GM18517 (cell line): ENCODE data around the gene FHL1.

Experiments used
- ATAC-seq: cut with Tn5 transposase; IDR thresholded peaks from one replicate; pipeline ENCODE4 v1.9.1; 2021; ENCODE audit warnings: mild to moderate bottlenecking, moderate library complexity; ENCODE audit not compliant: unreplicated experiment

FHL1 gene

DNA sequence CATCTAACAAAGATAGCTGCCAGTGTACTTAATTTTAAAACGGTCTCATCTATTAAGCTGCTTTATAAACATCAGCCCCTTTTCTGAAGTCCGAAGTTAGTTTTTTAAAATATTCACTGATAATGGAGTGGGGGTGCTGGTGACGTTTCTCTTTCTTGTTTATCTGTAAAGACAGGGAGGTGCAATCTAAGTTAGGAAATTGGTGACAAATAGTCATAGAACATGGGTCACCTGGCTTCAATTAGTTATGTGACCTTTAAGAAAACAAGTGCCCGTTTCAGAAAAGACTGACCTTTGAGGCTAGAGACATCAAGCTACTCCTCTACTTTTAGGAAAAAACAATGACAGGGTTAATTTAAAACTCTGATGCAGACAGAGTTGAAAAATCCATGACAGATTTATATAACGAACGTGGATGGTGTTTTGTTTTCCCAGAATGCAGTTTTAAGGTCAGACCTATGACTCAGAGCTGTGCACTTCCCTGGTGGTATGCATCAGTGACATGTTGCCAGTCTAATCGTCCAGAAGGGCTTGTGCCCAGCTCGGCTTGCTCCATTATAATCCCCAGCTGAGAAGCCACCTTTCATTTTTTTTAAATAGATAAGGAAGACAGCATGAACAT lies 38.2 kb downstream of the FHL1 start:
- ATAC-seq = no peak

DNA sequence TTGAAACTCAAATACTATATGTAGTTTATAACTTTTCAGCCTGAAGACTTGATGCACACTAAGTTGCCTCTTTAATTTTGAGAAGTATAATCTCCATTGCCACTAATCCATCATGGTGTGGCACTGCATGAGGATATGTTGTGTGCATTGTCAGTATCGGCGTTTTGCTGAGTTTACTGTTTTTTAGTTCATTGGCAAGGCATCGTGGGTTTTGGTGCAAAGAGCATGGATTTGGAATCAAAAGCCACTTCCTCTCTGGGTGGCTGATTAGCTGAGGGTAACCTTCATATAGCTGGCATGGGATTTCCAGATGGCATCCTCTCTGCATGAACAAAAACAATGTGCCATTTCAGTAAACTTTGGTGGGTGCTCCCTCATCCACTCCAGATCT lies 38.7 kb downstream of the FHL1 start:
- ATAC-seq = no peak

DNA sequence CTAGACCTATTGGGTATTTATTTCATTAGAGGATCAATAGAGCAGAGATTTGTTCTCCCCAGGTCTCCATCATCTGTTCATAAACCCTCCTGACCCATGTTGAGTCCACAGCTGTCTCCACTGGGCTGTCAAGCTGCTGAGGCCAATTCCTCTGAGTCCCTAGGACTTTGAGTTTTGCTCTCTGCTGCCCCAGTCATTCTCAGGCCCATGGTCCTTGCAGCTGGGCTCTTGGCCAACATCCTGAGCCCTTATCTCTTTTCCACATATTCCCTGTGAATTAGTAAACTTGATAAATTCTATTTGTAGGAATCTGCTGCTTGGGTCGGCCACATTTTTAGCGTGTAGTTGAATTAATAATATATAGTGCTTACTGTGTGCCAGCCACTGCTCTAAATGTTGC lies 41.9 kb downstream of the FHL1 start:
- ATAC-seq = no peak

DNA sequence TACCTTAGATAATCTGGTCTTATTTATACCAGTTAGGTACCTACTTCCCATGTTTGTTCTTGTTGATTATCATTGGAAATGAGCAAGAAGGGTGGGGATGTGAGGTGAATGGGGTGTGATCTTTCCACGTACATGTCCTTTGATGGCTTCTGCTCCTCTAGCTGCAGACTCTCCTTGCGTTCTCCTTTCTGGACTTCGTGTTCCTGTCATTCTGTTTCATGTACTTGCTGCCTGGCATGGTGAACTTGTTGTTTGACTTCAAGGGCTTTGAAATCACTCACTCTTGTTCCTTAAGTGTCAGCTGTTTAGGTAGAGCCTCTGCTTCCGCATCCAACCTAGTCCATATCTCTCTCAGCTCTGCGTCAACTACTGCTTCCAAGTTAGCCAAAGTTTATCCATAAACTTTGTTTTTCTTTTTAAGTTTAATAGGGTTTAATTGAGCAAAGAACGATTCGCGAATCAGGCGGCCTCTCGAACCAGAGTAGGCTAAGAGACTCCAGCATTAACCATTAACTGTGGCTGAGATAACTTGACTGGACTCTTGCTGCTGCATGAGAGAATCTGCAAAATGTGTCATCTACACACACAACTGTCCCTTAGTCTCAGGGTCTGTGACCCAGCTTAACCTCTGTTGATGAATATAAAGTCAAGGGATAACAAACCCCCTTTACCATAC lies 42.8 kb downstream of the FHL1 start:
- no peak for ATAC-seq

DNA sequence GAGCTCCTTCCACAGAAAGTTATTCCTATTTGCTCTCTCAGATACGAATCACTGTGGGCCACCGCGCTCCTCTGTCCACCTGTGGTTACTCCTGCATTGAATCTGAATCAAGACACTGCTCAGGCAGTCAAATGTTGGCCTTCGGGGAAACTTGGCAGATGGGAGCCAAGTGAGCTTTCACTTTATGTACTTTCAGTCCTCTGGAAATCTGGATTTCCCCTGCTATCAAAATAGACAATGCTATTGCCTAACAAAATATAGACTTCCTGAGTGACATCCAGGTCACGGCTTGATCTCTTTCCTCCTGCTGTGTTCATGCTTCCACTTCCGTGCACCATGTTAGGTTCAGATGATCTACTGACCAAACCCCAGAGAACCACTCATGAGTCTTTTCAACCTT lies 43.8 kb downstream of the FHL1 start:
- no peak for ATAC-seq

DNA sequence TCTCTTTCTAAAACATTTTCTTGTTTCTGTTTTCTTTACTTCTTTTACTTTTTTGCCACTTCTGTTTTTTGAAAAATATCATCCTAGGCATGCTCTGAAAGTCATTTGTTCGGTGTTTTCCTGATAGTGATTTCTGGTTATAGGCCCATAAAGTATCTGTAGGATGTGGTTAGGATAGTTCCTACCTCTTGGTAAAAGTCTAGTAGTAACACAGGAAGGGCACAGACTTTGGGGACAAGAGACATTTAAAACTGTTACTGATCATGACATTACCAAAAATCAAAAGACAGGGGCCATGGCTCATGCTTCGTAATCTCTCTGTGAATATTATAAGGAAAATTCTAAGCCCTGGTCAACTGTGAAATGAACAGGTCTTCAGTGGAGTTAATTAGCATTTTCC lies 44.8 kb downstream of the FHL1 start:
- ATAC-seq = no peak

DNA sequence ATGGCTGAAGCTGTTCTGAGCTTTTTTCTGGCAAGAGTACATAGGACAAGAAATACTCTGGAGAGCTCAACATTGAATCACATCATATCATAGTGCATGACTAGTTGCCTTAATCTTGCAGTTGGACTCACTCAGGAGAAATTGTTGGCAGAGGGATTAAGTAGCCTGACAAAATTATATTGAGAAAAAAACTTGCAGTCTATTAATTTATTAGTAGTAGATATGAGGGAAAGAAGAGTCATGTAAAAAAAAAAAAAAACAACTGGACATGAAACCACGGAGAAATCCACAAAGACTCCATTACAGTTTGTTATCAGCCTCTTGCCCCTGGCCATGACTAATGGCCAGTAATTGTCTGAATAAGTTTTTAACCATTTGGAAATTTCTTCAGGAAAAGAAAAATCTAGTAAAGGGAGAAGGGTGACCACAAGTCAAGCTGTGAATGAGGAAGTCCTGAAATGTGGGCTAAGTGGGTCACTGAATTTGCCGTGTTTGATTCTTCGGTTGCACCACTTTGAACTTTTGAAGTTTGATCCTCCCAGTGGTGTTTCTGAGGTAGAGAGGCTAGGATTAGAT lies 45.6 kb downstream of the FHL1 start:
- ATAC-seq = no peak

DNA sequence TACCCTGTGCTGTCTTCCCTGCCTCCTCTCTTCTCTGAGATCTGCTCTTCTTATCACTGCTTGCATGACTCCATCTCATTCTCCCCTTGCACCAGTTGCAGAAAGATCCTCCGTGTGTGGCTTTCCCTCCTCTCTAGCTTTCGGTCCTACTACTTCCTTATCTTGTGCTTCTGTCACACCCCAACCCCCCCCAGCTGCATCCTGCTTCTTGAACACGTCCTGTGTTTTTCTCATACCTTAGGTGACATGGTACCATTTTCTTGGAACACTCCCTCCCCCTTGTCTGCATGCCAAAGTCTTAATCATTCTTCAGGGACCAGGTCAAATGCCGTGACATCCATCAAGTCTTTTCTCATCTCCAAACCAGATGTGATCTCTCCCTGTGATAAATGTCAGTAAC lies 46.4 kb downstream of the FHL1 start:
- ATAC-seq = no peak

DNA sequence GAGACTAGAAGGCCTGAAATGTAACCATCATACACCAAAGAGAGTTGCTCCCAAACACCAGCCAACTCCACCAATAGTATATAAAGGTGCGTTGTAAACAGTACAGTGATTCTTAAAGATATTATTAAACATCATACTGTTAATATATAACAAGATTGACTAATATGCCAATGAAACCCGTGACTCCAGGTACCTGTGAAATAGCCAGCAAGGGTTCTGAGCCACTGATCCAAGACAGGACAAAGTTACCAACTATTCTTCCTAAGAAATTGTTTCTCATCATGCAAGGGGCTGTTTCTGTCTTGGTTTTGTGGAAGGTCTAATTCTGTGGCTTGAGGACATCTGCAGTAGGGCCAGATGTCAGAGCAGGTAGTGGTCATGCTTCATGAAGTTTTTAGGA lies 47.2 kb downstream of the FHL1 start:
- ATAC-seq = no peak

DNA sequence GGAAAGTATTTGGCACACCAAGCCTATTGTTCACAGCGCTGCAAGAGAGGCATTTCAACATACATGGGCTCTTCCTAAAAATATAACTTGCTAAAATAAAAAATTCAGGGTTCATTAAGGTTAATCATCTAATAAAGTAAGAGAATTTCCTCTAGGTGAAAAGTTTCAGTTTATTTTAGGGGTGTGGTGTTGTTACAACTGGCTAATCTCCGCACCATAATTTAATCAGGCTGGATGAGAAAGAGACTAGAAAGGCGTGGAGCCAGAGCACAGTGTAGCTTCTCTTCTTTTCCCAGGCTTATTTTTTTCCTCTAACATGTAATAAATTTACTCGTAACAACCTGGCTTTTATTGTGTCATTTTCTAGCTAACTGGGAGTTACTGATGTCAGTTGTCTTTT lies 47.9 kb downstream of the FHL1 start:
- ATAC-seq = no peak

DNA sequence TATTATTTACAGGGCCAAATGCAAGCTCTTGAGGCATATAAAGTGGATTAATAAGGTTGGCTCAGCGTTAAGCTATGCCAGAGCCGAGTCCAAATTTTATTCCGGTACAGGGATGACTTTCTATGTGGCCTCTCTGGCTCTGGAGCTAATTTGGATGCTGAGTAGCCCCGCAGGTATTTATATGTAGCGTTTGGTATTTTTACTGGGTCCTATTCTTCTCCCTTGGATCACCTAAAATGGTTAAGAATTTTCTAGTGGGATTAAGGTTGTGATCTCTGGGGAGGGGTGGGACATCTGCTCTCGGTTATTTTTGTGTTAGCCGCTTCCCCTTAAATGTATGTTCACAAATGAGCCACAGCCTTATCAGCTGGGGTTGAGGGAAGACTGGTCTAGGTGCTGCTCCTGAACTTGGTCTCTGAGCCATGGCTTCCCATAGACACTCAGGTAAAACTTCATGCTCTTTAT lies 49.4 kb downstream of the FHL1 start:
- ATAC-seq = no peak

DNA sequence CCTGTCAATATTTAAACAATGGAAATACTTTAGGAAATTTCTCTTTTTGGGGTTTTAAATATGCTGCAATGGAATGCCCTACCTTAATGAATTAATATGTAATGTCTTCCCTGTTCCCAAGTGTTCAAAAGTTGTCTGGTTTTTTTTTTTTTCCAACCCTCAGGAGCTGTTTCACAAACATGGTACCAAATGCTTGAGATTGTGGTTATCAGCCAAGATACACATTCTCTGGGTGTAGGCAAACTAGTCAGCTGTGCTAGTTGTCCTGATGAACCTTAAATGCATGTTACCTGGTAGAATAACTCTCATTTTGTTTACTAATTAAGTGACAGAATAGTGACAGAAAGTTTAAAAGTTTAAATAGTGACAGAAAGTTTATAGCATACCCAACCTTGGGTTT lies 50.7 kb downstream of the FHL1 start:
- no peak for ATAC-seq

DNA sequence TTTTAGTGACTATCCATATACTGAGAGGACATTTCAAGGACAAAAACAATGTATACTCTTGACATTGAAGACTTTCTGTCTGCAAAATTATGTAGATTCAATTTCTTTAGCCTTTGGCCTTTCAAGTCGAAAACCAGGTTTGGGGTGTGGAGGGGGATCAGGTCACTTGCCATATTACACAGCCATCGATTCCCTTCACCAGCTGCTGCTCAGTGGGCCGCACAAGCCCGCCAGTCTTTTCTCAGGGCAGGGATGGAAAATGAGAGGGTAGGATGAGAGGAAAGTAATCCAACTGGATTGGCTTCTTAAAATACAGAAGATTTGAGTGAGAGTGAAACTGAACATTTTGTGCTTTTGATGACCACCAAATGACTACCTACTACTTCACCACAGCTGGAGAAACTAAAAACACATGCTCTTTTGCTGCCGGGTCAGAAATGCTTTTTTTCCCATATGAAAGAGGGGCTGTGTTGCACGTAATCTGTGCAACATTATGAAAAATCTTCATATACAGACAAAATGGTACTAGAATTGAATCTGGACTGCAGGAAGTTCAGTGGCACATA lies 51.4 kb downstream of the FHL1 start:
- no peak for ATAC-seq

DNA sequence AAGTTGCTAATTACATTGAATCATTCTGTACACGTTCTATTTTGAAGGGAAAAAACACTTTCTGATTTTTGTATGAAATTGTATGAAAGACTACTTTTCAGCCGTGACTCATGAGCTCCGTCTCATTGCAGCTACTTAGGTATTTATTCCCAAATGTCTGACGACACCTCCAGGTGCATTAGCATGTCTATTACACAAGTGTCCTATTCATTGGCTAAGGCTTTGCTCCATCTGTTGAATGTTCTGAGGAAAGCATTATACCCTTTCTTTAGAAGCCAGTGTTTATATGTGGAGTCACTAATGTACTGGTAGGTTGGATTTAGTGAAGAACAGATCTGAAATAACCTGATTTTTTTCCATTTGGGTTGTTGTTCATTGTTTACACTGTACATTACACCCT lies 52.0 kb downstream of the FHL1 start:
- no peak for ATAC-seq

DNA sequence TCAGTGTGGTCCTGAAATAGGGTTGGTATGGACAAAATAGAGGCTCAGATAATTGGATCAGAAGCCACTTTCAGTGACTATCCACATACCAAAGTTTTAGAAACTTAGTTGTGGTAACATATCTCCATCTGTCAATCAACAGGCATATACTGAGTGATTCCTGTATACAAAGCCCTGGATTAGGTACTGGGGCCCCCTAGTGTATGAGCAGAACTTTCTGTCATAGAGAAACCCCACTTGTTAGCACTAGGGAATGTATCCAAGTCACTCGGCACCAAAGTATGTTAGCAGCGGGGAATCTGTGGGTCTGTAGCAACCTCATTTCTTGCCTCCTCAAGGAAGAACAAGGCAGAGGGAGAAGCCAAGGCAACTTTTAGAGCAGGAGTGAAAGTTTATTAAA lies 53.1 kb downstream of the FHL1 start:
- no peak for ATAC-seq

DNA sequence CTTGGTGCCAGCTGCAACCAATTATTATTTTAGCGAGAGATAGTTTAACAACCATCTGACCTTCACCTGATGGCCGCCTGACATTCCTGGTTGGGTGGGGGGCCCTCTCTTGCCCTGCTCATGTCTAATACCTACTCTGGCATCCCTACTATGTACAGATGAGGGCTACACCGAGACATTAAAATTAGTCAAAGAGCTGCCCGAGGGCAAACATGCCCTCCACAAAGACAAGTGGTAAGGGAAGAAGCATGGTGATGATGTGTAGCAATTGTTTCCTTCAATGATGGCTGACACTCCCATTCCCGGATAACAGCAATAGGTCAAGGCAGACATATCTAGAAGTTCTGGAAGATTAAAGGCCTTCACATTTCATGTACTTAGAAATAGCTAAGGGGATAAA lies 54.3 kb downstream of the FHL1 start:
- ATAC-seq = no peak

DNA sequence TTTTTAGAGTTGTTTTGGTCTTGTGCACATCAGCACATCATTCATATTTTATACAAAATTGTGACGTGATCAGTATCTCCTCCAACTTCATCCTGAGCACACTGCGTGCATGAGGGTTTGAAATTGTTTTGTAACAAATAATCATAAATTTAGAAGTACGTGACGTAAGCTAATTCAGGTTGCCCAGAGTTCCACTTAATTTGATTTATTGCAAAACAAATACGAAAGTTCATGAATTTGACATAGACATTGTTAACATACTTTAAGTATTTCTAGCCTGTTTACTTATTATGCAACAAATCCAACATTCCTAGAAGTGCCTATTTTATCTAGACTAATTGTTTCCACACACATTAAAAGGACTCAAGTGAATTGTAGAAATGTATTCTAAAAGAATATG lies 55.6 kb downstream of the FHL1 start:
- no peak for ATAC-seq

DNA sequence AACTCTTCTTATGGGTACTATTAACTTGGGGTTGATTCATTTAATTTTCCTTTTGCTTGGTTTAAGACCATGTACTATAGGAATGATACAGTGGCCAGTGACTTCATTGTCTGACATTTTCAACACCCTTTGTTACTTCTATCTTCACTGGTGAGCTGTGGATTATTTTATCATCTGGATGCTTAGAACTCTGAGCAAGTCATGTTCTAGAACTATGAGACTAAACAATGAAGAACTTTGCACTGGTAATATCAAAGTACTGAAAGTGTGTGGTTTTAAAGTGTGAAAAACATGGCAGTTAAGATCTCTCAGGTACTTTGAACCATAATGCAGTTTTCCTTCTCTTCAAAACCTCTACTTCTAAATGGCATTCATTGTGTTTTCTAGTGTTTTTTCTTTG lies 56.1 kb downstream of the FHL1 start:
- no peak for ATAC-seq

DNA sequence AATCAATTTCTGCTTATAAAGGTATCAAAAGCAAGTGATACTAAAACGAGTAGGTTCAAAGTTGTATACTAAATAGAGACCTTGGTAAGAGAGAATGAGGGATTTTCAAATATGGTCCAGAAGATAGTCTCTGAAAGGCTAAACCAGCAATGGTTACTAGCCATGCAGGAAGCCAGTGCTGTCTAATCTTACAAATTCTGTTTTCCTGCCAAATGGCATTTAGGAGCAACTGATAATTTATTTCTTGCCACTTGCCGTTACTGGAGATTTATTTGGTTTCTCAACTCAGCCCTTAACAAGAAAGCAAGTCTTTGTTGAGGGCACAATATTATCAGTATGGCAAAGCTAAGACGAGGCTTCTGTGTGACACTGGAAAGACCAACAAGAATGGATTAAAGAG lies 56.6 kb downstream of the FHL1 start:
- ATAC-seq = no peak

DNA sequence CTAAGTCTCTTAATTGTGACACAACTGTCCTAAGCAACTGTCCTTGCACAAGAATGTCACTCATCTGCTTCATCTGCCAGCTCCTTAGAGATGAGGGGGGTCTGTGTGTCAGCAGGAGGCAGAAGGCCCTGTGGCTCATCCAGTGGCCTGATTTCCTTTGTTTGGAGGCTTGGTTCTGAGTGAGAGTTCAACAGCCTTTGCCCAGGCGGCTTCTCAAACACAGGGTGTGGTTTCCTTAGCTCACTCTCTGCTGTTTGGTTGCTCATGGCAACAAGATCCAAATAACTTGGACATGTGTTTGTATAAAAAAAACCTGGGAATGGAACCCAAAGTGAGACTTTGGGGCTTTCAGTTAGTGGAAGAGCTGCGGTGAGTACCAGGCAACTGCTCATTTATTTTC lies 57.2 kb downstream of the FHL1 start:
- ATAC-seq = no peak

DNA sequence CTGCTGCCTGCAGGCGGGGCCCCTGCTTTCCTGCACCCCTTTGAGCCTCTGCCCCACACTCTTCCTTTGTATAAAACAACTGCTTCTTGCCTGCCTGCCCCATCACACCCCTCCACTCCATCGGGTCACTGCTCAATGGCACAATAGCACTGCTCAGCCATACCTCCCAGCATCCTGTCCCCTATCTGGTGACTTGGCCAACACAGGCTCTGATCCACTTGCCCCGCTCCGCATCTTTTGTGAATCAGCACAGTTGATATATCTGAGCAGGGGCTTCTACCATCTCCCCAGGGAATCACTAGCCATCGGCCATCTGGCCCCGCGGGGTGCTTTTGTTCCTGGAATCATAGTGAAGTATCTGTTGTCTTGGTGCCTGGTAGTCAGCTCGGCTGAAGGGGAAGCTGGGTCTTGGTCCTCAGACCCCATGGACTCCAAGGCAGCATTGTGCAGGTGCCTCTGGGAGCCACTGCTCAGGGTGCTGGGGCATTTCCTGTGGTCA lies 58.6 kb downstream of the FHL1 start:
- no peak for ATAC-seq

DNA sequence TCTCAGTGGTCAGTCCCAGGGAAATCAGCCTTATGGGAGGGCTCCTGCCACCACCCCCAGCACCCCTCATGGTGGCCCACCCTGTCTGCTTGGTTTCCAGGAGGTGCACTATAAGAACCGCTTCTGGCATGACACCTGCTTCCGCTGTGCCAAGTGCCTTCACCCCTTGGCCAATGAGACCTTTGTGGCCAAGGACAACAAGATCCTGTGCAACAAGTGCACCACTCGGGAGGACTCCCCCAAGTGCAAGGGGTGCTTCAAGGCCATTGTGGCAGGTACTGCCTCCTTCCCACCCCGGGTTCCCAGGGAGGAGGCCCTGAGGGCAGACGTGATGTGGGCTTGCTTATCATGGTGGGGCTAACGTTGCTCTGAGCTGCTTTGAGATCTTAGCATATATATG lies 59.6 kb downstream of the FHL1 start:
- no peak for ATAC-seq
